ENCODE results near the gene ATP2B3. TPM values are rescaled to one million over a fixed set of nuclear protein-coding genes. Genes with fewer than 3 reads are reported as not detected.

Gene ATP2B3
- total and polyA plus RNA-seq, 2 donors (not counting 3 experiments of a cell fraction or from before 2014, with no cell fraction given) = 0.01 to 0.07 TPM

GRCh38 chrX:153525451-153525850, 8.0 kb downstream of the ATP2B3 start:
- H3K9me3 ChIP-seq (replicated peaks; ENCODE audit: control insufficient read depth, insufficient read depth, low read length) = no peaks in the 10 kb centered on the region
- H3K9me1 ChIP-seq (replicated peaks; ENCODE audit: control insufficient read depth, extremely low read depth, insufficient read depth, low read length) = no peaks in the 10 kb centered on the region
- H3K9ac ChIP-seq (replicated peaks; ENCODE audit: extremely low read depth, insufficient read depth, low read length) = no peak overlapping the region
- H4K20me1 ChIP-seq (replicated peaks; ENCODE audit: control insufficient read depth, extremely low read depth, insufficient read depth, low read length) = no peaks in the 10 kb centered on the region
- H3K4me3 ChIP-seq (replicated peaks in 1 of 3; ENCODE audit: insufficient read depth in 1 of 3, low read depth in 1 of 3, low read length in 3 of 3) = no peak overlapping the region
- H3K4me2 ChIP-seq (ENCODE audit: insufficient read depth, low read length) = no peak overlapping the region
- H3K27me3 ChIP-seq (ENCODE audit: control insufficient read depth in 2 of 2, insufficient read depth in 2 of 2, low read length in 2 of 2) = peaks cover 0 to 21% of the 10 kb centered on the region in 2 experiments
- TF ChIP-seq POLR2AphosphoS5 (IDR thresholded peaks at IDR 0.05; ENCODE audit: insufficient read depth, low read depth, low read length) = no peak
- TF ChIP-seq JUN (IDR thresholded peaks at IDR 0.05; ENCODE audit: borderline replicate concordance, insufficient read depth, insufficient read length, low read depth) = no peak
- no peak for TF ChIP-seq EZH2 (IDR thresholded peaks at IDR 0.05; ENCODE audit: borderline replicate concordance, low read depth, low read length, severe bottlenecking)
- TF ChIP-seq POLR2A (IDR thresholded peaks at IDR 0.05; ENCODE audit: low read depth, low read length) = no peak
- TF ChIP-seq, protein P1, sequence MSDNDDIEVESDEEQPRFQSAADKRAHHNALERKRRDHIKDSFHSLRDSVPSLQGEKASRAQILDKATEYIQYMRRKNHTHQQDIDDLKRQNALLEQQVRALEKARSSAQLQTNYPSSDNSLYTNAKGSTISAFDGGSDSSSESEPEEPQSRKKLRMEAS (IDR thresholded peaks at IDR 0.05; ENCODE audit: insufficient read depth, insufficient read length) = no peak
- TF ChIP-seq CTCF (IDR thresholded peaks at IDR 0.05; ENCODE audit: extremely low read depth in 1 of 2, insufficient read depth in 1 of 2, low read depth in 1 of 2, low read length in 2 of 2) = no peak
- H3K36me3 ChIP-seq (ENCODE audit: control insufficient read depth in 2 of 2, extremely low read depth in 1 of 2, insufficient read depth in 2 of 2, low read length in 2 of 2) = no peaks in the 10 kb centered on the region
- BruUV-seq (replicated peaks) = no TSS peak
- intact Hi-C loops (cut with micrococcal nuclease) (no loop called here), dilution Hi-C loops (cut with MboI; ENCODE audit: extremely low pct_ligation_motif_present, low sequenced_read_pairs) (no loop called here)
- no peak overlapping the region for H2AFZ ChIP-seq (ENCODE audit: low read depth, low read length)
- no peaks in the 10 kb centered on the region for H3K79me2 ChIP-seq (ENCODE audit: control insufficient read depth, insufficient read depth, low read length)
- CTCF ChIA-PET = no interaction called here
- H3K27ac ChIP-seq (ENCODE audit: insufficient read depth, low read depth, low read length) = no peak overlapping the region
- POLR2A ChIA-PET = no interaction called here
- DNase-seq (ENCODE audit: low read depth, low spot score) (no peak), FAIRE-seq (no peak)
- no peaks in the 10 kb centered on the region for H3K4me1 ChIP-seq (ENCODE audit: control insufficient read depth, extremely low read depth, insufficient read depth, low read length)

GRCh38 chrX:153526042-153526441, 8.6 kb downstream of the ATP2B3 start:
- Histone ChIP-seq H3K27me3 (ENCODE audit: control insufficient read depth in 2 of 2, insufficient read depth in 2 of 2, low read length in 2 of 2) (peaks cover 0 to 20% of the 10 kb centered on the region in 2 experiments), H3K9me1 (replicated peaks; ENCODE audit: control insufficient read depth, extremely low read depth, insufficient read depth, low read length) (no peaks in the 10 kb centered on the region), H3K79me2 (ENCODE audit: control insufficient read depth, insufficient read depth, low read length) (no peaks in the 10 kb centered on the region), H4K20me1 (replicated peaks; ENCODE audit: control insufficient read depth, extremely low read depth, insufficient read depth, low read length) (no peaks in the 10 kb centered on the region), H2AFZ (ENCODE audit: low read depth, low read length) (no peak overlapping the region), H3K4me2 (ENCODE audit: insufficient read depth, low read length) (no peak overlapping the region), H3K9ac (replicated peaks; ENCODE audit: extremely low read depth, insufficient read depth, low read length) (no peak overlapping the region), H3K27ac (ENCODE audit: insufficient read depth, low read depth, low read length) (no peak overlapping the region), H3K4me3 (replicated peaks in 1 of 3; ENCODE audit: insufficient read depth in 1 of 3, low read depth in 1 of 3, low read length in 3 of 3) (no peak overlapping the region), H3K36me3 (ENCODE audit: control insufficient read depth in 2 of 2, extremely low read depth in 1 of 2, insufficient read depth in 2 of 2, low read length in 2 of 2) (no peaks in the 10 kb centered on the region), H3K4me1 (ENCODE audit: control insufficient read depth, extremely low read depth, insufficient read depth, low read length) (no peaks in the 10 kb centered on the region), H3K9me3 (replicated peaks; ENCODE audit: control insufficient read depth, insufficient read depth, low read length) (no peaks in the 10 kb centered on the region)
- ChIA-PET POLR2A (no interaction called here), CTCF (no interaction called here)
- no TSS peak for BruUV-seq (replicated peaks)
- DNase-seq (ENCODE audit: low read depth, low spot score) (no peak), FAIRE-seq (no peak)
- dilution Hi-C loops (cut with MboI; ENCODE audit: extremely low pct_ligation_motif_present, low sequenced_read_pairs) (no loop called here), intact Hi-C loops (cut with micrococcal nuclease) (no loop called here)
- TF ChIP-seq, protein P1 (IDR thresholded peaks at IDR 0.05; ENCODE audit: insufficient read depth, insufficient read length) = no peak
- TF ChIP-seq CTCF (IDR thresholded peaks at IDR 0.05; ENCODE audit: extremely low read depth in 1 of 2, insufficient read depth in 1 of 2, low read depth in 1 of 2, low read length in 2 of 2) (no peak), POLR2AphosphoS5 (IDR thresholded peaks at IDR 0.05; ENCODE audit: insufficient read depth, low read depth, low read length) (no peak), EZH2 (IDR thresholded peaks at IDR 0.05; ENCODE audit: borderline replicate concordance, low read depth, low read length, severe bottlenecking) (no peak), GATA2 (IDR thresholded peaks at IDR 0.05; ENCODE audit: insufficient read depth, insufficient read length, low read depth, low read length) (no peak), JUN (IDR thresholded peaks at IDR 0.05; ENCODE audit: borderline replicate concordance, insufficient read depth, insufficient read length, low read depth) (no peak), POLR2A (IDR thresholded peaks at IDR 0.05; ENCODE audit: low read depth, low read length) (no peak), FOS (IDR thresholded peaks at IDR 0.05; ENCODE audit: borderline replicate concordance, insufficient read depth, low read length) (no peak), MYC (IDR thresholded peaks at IDR 0.05; ENCODE audit: low read depth, low read length) (no peak)
